WI38 (cell line): ENCODE measurements around the gene NUMA1.

Experiments used
- H3K4me3 ChIP-seq: 2 replicates; pipeline ENCODE4 v1.5.1; 2011; ENCODE audit warnings: low read depth, mild to moderate bottlenecking, control low read depth, low read length
- TF ChIP-seq, protein P1 (sequence below): IDR thresholded peaks from 2 replicates; pipeline ENCODE4 v1.5.1; 2012; ENCODE audit warnings: low read depth, mild to moderate bottlenecking, control low read depth, low read length

The NUMA1 gene

DNA sequence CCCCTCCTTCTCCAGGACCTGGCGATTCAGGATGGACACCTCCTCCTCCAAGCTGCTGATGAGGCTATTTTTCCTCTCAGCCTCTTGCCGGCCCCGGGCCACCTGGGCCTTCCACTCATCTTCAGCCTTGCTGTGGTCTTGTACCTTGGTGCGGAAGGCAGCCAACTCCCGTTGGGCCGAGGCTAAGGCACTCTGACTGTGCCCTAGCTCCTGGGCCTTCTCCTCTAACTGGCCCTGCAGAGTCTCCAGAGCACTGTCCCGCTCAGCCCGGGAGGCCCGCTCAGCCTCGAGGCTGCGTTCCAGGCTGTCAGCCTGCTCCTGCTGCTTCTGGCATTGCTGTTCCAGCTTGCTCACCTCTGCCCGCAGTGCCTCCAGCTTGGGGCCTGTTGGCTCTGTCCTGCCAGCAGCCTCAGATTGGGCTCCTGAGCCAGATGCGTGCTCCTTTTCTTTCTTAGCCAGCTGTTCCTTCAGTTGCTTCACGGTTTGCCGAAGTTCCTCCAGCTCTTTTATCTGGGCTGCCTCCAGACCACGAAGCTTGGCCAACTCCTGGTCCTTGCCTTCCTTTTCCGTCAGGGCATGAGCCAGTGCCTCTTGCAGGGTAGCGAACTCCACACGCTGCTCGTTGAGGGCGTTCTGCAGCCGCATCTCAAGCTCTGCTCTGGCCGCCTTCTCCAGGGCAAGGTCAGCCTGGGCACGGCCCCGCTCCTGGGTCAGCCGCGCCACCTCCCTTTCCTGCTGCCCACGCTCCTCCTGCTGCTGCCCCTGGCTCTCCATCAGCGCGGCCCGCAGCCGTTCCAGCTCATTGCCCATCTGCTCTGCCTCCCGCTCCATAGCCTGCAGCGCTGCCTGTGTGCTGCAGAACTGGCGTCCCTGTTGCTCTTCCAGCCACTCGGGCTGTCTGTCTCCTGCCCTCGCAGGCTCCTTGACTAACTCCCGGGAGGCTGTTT, 66.3 kb downstream of the NUMA1 start:
- H3K4me3 ChIP-seq, result no peak overlapping the region
- TF ChIP-seq, protein P1, sequence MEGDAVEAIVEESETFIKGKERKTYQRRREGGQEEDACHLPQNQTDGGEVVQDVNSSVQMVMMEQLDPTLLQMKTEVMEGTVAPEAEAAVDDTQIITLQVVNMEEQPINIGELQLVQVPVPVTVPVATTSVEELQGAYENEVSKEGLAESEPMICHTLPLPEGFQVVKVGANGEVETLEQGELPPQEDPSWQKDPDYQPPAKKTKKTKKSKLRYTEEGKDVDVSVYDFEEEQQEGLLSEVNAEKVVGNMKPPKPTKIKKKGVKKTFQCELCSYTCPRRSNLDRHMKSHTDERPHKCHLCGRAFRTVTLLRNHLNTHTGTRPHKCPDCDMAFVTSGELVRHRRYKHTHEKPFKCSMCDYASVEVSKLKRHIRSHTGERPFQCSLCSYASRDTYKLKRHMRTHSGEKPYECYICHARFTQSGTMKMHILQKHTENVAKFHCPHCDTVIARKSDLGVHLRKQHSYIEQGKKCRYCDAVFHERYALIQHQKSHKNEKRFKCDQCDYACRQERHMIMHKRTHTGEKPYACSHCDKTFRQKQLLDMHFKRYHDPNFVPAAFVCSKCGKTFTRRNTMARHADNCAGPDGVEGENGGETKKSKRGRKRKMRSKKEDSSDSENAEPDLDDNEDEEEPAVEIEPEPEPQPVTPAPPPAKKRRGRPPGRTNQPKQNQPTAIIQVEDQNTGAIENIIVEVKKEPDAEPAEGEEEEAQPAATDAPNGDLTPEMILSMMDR, result no peak

GRCh38 chr11:72012897-72013721, 67.2 kb downstream of the NUMA1 start:
- H3K4me3 ChIP-seq, result no peak overlapping the region
- TF ChIP-seq, protein P1, result no peak

DNA sequence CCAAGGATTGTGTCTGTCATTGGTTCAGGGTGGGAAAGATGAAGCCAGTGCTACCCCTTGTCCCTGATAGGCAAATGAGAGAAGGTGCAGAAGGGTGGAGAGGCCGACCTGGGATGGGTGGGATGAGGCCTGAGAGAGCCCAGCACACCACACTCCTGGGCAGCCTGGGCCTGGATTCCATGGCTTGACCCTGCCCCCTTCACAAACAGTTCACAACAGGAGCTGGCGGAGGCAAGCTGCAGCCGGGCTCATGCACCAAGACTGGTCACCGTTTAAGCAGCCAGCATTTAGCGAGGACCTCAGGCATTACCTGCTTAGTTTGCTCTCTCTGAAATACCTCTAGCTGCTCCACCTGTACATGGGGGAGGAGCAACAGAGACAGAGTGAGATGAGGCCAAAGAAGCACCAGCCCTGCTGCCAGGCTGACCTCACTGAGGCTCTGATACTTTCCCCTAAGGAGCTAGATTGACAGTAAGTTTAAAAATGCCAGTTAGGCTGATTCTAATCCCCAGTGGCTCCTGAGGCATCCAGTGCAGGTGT, 68.2 kb downstream of the NUMA1 start:
- H3K4me3 ChIP-seq, result no peak overlapping the region
- TF ChIP-seq, protein P1, result no peak

DNA sequence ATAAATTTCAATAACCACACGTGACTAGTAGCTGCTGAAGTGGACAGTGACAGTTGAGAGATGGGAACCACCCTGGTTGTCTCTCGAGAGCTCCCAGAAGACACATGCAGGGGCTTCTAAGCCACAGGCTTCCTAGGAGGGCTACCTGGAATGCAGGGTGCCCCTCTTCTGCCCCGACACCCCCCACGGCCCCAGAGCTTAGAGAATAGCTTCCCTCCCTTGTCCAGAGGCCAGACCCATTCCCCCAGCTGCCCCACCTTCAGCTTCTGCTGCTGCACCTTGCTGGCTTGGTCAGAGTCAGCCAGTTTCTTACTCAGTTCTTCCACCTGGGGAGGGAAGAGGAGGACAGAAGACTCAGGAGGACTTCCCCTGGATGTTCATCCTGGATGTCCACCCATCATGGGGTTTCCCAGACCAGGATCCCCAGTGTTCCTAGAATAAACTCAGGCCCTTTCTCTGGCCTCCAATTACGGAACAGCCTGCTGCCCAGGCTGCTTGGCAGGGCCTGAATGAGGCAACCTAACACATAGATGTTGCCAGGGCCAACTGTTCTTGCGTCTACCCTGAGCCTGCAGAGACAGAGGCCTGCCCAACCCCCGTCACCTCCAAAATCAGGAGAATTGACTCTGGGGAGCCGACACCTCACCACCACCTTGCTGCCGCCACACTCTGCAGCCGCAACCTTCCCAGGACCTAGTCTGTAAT, 69.7 kb downstream of the NUMA1 start:
- TF ChIP-seq, protein P1, result no peak

DNA sequence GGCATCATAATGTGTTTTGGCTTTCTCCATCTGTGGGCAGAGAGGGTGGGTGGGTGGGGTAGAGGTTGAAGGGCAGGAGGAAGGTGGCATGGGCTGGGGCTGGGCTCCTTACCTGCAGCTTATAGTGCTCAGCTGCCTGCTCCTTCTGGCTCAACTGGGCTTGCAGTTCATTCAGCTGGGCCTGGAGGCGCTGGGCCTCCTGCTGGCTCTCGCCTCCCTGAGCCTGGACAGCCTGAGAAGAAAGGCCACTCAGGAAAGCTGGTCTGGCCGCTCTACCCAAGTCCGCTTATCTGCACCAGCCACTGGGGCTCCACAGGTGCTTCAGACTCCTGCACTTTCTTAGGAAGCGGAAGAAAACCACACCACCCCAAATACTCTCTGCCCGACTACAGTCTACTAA, 71.2 kb downstream of the NUMA1 start:
- TF ChIP-seq, protein P1, result no peak
- H3K4me3 ChIP-seq, result no peak overlapping the region

More for the DNA sequence above, 69.7 kb downstream of the NUMA1 start:
- no peak overlapping the region for H3K4me3 ChIP-seq

- TF ChIP-seq, protein P1, result no peak
- H3K4me3 ChIP-seq, result no peak overlapping the region
These were observed 71.6 kb downstream of the NUMA1 start for GRCh38 chr11:72008728-72009127.
